ENCODE results near the gene SIAH3. TPM values are rescaled to one million over a fixed set of nuclear protein-coding genes. Genes with fewer than 3 reads are reported as not detected.

Gene SIAH3
- total and polyA plus RNA-seq, 4 donors = under 0.01 TPM; not detected in 3

- TF ChIP-seq MAX (IDR thresholded peaks at IDR 0.05) (no peak), YY1 (IDR thresholded peaks at IDR 0.05) (no peak), RXRA (IDR thresholded peaks at IDR 0.05) (no peak)
Observed at GRCh38 chr13:45783346-45784043, 68.1 kb downstream of the SIAH3 start (continued).

GRCh38 chr13:45782327-45783045 is 69.1 kb downstream of the SIAH3 start:
- Histone ChIP-seq H3K27me3 (ENCODE audit: control insufficient read depth in 4 of 4, insufficient read depth in 4 of 4, low read length in 3 of 4) (no peaks in the 10 kb centered on the region), H3K4me3 (ENCODE audit: low read depth in 1 of 3, low read length in 3 of 3) (no peak overlapping the region), H3K4me1 (ENCODE audit: control insufficient read depth in 4 of 4, insufficient read depth in 4 of 4, low read length in 3 of 4) (no peaks in the 10 kb centered on the region), H3K27ac (ENCODE audit: low read depth in 1 of 2, low read length in 2 of 2) (no peak overlapping the region), H3K36me3 (ENCODE audit: control insufficient read depth in 4 of 4, insufficient read depth in 3 of 4, low read depth in 1 of 4, low read length in 3 of 4) (no peaks in the 10 kb centered on the region), H3K9me3 (ENCODE audit: control insufficient read depth in 4 of 4, low read length in 3 of 4) (no peaks in the 10 kb centered on the region), H3K9ac (ENCODE audit: low read depth in 1 of 2, low read length in 2 of 2) (no peak overlapping the region)
- 64% methylated on average over 9 of the region's 9 CpGs for WGBS
- TF ChIP-seq NR2F2 (IDR thresholded peaks at IDR 0.05) = no peak
- TF ChIP-seq YY1 (IDR thresholded peaks at IDR 0.05) = no peak
- no peak for TF ChIP-seq EGR1 (IDR thresholded peaks at IDR 0.05; ENCODE audit: low read depth in 2 of 2)
- TF ChIP-seq ATF3 (IDR thresholded peaks at IDR 0.05) = no peak
- no peak for TF ChIP-seq REST (IDR thresholded peaks at IDR 0.05)
- TF ChIP-seq SP1 (IDR thresholded peaks at IDR 0.05) = no peak
- no peak for TF ChIP-seq FOXA2 (IDR thresholded peaks at IDR 0.05)
- no peak for TF ChIP-seq HNF4A (conservative IDR thresholded peaks at IDR 0.05)
- TF ChIP-seq RXRA (IDR thresholded peaks at IDR 0.05) = no peak
- TF ChIP-seq CTCF (IDR thresholded peaks at IDR 0.05; ENCODE audit: low read depth, low read length, missing input control) = no peak
- TF ChIP-seq ZBTB33 (IDR thresholded peaks at IDR 0.05) = no peak
- no peak for TF ChIP-seq HNF4G (IDR thresholded peaks at IDR 0.05)
- TF ChIP-seq GABPA (IDR thresholded peaks at IDR 0.05 in 1 of 2, conservative IDR thresholded peaks at IDR 0.05 in 1 of 2) = no peak
- no peak for TF ChIP-seq JUND (IDR thresholded peaks at IDR 0.05)
- TF ChIP-seq FOXA1 (IDR thresholded peaks at IDR 0.05) = no peak
- TF ChIP-seq RAD21 (IDR thresholded peaks at IDR 0.05) = no peak
- TF ChIP-seq TAF1 (conservative IDR thresholded peaks at IDR 0.05) = no peak
- DNase-seq (ENCODE audit: low spot score) = no peak

Measured in liver (tissue), 9 donors.